Esophagus mucosa (tissue), 1 donor: Measurements from ENCODE around the gene NKD2. TPM values are rescaled to one million over a fixed set of nuclear protein-coding genes. Genes with fewer than 3 reads are reported as not detected.
A peak's percentile ranks its signal among the peaks of the same experiment; 100 is the strongest.
"Not testable (repeated sequence)": the region's sequence is repeated elsewhere in the genome, so short reads cannot be mapped to it uniquely, and the experiment has no call there.

Experiments
- ATAC-seq: fragments of 200-7000 bp; cut with Tn5 transposase; one replicate; pipeline ENCODE4 v1.9.1; 2020
- total RNA-seq: library from RNA; stranded (reverse); gene quantifications from one replicate; pipeline ENCODE4 v1.2.4, GENCODE V29; 2023
- donor health status: DM: yes; HTN: yes; CAD: no.

The NKD2 gene
- total RNA-seq, 1 donor from 2014 or later = 1.1 TPM

- no peak for ATAC-seq
Observed at GRCh38 chr5:1059884-1060263, 51.3 kb downstream of the NKD2 start.

DNA sequence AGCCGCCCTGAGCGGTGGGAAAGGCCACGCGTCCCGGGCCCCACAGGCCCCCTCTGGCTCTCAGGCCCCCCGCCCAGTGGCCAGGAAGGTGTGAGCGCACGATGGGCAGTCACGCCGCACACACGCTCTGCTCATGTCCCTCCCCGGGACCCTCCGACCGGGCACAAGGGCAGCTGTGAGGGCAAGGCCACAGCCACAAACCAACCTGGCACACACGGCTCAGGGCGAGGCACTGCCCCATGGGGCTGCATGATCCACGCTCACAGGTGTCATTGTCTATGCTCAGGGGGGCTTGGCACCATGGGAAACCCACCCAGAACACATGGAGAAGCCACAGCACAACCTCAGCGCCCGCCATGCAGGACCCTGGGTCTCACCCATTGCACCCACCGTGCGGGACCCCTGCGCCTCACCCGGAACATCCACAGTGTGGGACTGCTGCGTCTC is 52.0 kb downstream of the NKD2 start:
- no peak for ATAC-seq

DNA sequence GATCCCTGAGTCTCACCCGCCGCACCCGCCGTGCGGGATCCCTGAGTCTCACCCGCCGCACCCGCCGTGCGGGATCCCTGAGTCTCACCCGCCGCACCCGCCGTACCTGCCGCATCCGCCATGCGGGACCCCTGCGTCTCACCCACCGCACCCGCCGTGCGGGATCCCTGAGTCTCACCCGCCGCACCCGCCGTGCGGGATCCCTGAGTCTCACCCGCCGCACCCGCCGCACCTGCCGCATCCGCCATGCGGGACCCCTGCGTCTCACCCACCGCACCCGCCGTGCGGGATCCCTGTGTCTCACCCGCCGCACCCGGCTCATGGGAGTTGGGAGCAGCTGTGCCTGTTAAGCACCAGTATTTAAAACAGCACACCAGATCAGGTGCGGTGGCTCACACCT is 52.7 kb downstream of the NKD2 start:
- not testable (repeated sequence) for ATAC-seq

DNA sequence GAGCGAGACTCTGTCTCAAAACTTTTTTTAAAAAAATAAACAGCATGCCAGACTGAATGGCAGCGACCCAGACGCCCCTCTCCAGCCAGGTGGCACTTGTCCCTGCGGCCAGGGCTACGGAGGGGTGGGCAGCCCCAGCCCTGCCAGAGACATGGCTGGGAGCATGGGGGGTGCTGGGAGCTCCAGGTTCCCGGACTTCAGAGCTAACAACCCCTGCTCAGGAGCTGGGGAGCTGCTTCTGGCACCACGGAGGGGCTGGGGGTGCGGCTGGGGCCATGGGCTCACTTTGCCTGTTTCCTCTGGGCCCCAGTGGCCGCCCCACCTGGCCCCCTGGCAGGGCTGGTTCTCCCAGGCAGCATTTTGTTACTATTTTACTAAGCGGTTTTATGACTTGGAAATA is 53.3 kb downstream of the NKD2 start:
- ATAC-seq = no peak

DNA sequence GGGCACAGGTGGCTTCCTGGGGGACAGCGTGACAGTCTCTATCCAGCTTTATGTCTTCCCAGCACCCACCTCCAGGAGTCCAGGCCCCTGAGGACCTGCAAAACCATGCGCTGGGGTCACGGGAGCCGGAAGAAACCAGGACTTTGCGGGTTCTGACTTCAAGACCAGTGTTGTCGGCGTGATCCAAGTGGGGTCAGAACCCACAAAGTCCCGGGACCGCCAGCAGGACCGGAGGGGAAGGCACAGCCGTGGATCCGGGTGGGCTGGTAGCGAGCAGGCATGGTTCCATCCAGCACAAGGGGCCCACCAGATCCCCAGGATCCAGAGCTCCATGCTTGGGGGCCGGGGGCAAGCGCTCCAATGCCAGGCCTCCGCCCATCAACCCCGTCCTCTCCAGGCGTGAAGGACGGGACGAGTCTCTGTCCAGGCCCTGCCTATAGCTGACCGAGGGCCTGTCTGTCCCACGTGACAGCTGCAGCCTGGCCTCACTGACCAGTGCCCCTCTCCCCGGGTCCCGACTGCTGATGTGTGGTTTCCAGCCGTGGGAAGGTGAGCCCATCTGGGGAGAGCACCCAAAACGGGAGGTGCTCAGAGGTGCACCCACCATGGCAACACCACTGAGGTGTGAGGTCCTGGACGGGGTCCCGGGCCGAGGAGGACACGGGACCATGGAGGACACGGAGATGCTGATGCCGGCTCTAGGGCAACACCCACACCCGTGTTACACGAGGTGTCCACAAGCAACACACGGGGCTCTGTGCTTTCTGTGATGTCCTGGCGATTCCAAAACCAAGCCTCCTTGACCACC is 54.4 kb downstream of the NKD2 start:
- ATAC-seq = no peak

- ATAC-seq = no peak
Observed at GRCh38 chr5:1063661-1064382, 55.2 kb downstream of the NKD2 start.

- no peak for ATAC-seq
Observed at GRCh38 chr5:1064383-1065142, 56.0 kb downstream of the NKD2 start.

GRCh38 chr5:1065143-1065750 is 56.6 kb downstream of the NKD2 start:
- peak; percentile 14 for ATAC-seq

- ATAC-seq = no peak
Observed at GRCh38 chr5:1065891-1066650, 57.5 kb downstream of the NKD2 start.

DNA sequence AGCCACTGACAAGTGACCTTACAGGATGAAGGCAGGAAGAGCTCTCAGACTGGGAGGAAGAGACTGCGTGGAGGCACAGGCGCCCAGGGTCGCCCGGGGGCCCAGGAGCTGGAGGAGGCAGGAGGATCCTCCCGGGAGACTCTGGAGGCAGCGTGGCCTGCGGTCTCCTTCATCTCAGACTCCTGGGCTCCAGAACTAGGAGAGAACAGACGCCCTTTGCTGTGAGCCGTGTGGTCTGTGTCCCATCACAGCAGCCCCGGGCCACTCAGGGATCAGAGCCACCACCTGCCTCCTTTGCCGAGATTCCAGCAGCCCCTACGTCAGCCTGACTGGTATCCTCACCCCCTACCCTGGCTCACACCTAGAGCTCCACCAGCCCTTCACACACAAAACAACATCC is 58.1 kb downstream of the NKD2 start:
- ATAC-seq = no peak

DNA sequence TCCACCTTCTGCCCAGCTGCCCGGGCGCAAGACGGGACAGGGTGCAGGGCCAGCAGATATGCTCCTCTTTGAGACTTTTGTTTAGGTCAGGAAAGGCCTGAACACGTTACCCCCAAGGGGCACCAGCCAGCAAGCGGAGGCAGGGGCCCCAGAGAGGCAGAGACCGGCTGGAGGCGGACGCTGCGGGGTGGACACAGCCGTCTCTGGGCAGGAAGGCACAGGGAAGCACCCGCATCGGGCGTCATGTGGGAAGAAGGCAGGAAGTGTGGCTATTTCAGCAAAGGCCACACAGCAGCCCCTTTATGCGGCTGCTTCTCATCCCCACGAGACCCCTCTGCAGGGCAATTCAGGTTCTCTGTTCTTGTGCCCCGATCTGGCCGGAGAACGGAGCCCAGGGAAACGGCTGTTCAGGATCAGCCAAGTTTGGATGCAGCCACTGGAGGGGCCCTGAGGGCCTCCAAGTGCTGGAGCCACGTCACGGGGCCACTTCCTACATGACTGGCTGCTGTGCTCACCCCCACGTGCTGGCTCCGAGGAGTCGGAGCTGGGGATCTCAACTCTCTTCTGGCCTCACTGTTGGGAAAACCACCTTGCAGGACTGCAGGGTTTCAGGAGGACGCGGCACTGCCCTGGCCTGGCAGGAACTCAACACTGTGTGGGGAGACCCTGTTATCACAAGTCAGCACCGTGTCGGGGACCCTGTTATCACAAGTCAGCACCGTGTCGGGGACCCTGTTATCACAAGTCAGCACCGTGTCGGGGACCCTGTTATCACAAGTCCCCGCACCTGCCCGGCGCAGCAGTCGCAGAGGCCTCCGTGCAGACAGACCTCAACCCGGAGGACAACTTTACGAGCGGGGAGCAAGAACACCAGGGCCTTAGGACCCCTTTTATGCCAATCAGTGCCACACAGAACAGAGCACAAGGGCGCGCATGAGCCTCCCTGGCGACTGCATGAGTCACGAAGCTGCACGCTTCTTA is 58.8 kb downstream of the NKD2 start:
- no peak for ATAC-seq

- ATAC-seq = no peak
Observed at GRCh38 chr5:1068204-1068894, 59.7 kb downstream of the NKD2 start.

- no peak for ATAC-seq
Observed at GRCh38 chr5:1068895-1069719, 60.5 kb downstream of the NKD2 start.

DNA sequence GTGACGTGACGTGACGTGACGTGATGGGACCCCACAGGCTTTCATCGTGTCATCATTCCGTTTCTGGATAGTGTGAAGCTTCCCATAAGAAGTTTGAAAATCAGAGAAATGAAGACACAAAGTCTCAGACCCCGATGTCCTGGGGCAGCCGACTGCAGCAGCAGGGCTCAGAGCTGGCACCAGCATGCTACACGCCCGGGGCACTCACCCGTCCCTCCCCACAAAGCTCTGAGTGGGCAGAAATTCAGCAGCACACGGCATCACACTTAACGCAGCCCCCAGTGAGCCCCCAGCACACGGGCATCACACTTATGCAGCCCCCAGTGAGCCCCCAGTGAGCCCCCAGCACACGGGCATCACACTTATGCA is 61.1 kb downstream of the NKD2 start:
- no peak for ATAC-seq

DNA sequence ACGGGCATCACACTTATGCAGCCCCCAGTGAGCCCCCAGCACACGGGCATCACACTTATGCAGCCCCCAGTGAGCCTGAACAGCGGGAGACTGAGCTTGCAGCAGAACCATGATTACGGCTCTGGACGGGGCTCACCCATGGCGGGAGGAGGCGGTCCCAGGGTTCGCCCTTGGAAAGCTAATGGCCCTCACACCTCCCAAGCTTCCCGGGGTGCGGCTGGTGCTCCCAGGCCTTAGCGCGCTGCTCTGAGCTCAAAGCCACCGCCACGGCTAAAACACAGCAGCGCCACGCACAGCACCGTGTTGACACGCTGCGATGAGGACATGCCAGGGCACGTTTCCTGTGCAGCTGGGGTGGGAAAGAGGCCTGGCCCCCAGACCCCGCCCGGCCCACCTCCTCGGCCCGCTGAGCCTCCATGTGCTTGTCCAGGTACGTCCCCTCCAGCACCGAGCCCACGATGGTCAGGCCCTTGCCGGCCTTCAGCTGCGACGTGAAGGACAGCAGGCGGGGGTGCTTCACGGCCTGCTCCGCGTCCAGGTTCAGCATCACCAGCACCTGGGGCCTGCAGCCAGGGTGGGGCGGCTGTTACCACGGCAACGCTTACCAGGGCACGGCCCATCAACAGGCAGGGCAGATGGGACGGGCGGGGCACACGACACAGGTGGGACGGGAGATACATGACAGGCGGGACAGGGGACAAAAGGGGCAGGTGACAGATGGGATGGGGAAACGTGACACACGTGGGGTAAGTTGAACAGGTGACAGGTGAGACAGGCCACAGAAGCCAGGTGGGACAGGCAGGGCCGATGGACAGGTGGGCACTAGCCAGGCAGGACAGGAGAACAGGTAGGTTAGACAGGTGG is 64.9 kb downstream of the NKD2 start:
- ATAC-seq = no peak

- ATAC-seq = no peak
Observed at GRCh38 chr5:1074226-1074625, 65.6 kb downstream of the NKD2 start.

GRCh38 chr5:1074816-1075554 is 66.4 kb downstream of the NKD2 start:
- no peak for ATAC-seq

GRCh38 chr5:1075555-1075881 is 66.9 kb downstream of the NKD2 start:
- no peak for ATAC-seq
